Lung (tissue), 12 donors: ENCODE results near the gene TDRD9. TPM values are rescaled to one million over a fixed set of nuclear protein-coding genes. Genes with fewer than 3 reads are reported as not detected.
A peak's percentile ranks its signal among the peaks of the same experiment; 100 is the strongest.

Experiments
- ATAC-seq: fragments of 200-7000 bp; cut with Tn5 transposase; one replicate; pipeline ENCODE4 v1.9.1; 2020; ENCODE audit warnings: moderate number of reproducible peaks; ENCODE audit not compliant: insufficient read depth, low FRiP score
- DNase-seq, 3 donors: peaks; one replicate each; pipeline ENCODE4 v3.0.0-alpha.2; 2013 to 2017
- H3K27ac ChIP-seq, 2 donors: one replicate each; pipeline ENCODE4 v1.5.1; 2013; ENCODE audit warnings: mild to moderate bottlenecking in 2 of 2, moderate library complexity in 2 of 2, control low read depth in 1 of 2, inconsistent platforms in 1 of 2, low read depth in 1 of 2, low read length in 1 of 2
- H3K27me3 ChIP-seq, 3 donors: one replicate each; pipeline ENCODE4 v1.5.1; 2013; ENCODE audit warnings: low read length in 2 of 3; ENCODE audit not compliant: control insufficient read depth in 3 of 3, insufficient read depth in 3 of 3
- H3K36me3 ChIP-seq, 4 donors: one replicate each; pipeline ENCODE4 v1.5.1; 2013; ENCODE audit warnings: low read length in 4 of 4, mild to moderate bottlenecking in 1 of 4, moderate library complexity in 1 of 4; ENCODE audit not compliant: control insufficient read depth in 4 of 4, insufficient read depth in 4 of 4
- H3K4me1 ChIP-seq, 5 donors: one replicate each; pipeline ENCODE4 v1.5.1; 2013; ENCODE audit warnings: low read length in 5 of 5, mild to moderate bottlenecking in 2 of 5, moderate library complexity in 1 of 5; ENCODE audit not compliant: control insufficient read depth in 5 of 5, insufficient read depth in 5 of 5
- H3K4me3 ChIP-seq: one replicate; pipeline ENCODE4 v1.5.1; 2013; ENCODE audit warnings: mild to moderate bottlenecking, control low read depth, moderate library complexity
- H3K9ac ChIP-seq, 2 donors: one replicate each; pipeline ENCODE4 v1.5.1; 2013; ENCODE audit warnings: low read length in 2 of 2, control low read depth in 1 of 2; ENCODE audit not compliant: insufficient read depth in 1 of 2
- H3K9me3 ChIP-seq, 4 donors: one replicate each; pipeline ENCODE4 v1.5.1; 2013; ENCODE audit warnings: low read length in 3 of 4, mild to moderate bottlenecking in 1 of 4, moderate library complexity in 1 of 4; ENCODE audit not compliant: control insufficient read depth in 4 of 4, insufficient read depth in 3 of 4
- CTCF ChIP-seq: IDR thresholded peaks from 2 replicates; pipeline ENCODE4 v1.5.1; 2012; ENCODE audit warnings: mild to moderate bottlenecking; ENCODE audit errors: control extremely low read depth, extremely low read depth
- WGBS, 2 donors: extraction: QIAGEN DNeasy Blood & Tissue Kit; methylation state at CpG; one replicate each; pipeline ENCODE4 v1.1.7; 2013; 5-methylcytosine and 5-hydroxymethylcytosine counted together
- polyA plus RNA-seq, 2 donors: library from polyadenylated mRNA; stranded (reverse); fragments of 200-250 nt; gene quantifications; one replicate each; pipeline ENCODE4 v1.2.1, GENCODE V29; 2013
- total RNA-seq, 2 donors: library from RNA; depleted of rRNA in 1 of 2; stranded (reverse); fragments of >200 nt in 1 of 2; gene quantifications; one replicate each; pipeline ENCODE4 v1.2.1, GENCODE V29; 2014 to 2021
- donor health status: control.
- donor health status: control.
- donor health status: Bipolar disorder and iron deficiency.
- donor health status: healthy.
- donor health status: DM: yes; HTN: yes; CAD: no.

Gene TDRD9
- total and polyA plus RNA-seq, 4 donors, result 2.3 to 8.6 (median 5.3) TPM

DNA sequence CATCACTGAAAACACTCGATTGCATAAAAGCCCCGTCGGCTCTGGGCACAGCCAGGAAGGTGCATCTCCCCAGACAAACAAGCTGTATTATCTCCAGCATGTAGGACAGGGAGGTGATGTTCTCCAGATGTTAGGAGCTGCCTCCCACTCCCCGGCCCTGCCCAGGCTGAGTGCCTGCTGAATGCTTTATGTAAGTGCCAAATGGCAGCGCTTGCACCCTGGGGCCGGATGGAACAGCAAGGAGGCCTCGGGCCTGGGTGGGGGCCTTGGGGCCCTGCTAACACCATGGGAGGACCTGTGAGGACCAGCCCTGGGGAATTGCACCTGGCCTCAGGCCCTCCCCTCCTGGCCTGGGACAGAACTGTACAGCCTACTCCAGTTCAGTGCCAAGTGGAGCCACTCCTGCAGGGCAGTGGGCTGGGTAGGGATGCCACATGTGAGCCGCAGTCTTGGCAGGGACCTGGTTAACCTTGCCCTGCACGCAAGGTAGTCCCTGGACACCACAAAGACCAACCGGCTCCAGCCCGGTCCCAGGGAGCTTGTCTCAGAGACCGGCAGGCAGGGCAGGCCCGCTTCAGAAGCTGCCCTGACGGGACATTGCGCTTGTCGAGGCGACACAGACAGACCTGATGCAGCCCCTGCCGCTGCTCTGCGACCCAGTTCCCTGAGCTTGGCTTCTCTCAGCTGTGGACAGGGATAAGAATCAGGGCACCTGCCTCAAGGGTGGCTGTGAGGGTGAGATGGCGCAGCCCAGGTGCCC is 45.6 kb upstream of the TDRD9 start:
- H3K27me3 ChIP-seq, result no peaks in the 10 kb centered on the region
- peak; percentile 35 to 60 (median 42) for DNase-seq

GRCh38 chr14:103883263-103883523 is 45.1 kb upstream of the TDRD9 start:
- 85 to 91% methylated on average over 3 of the region's 3 CpGs for WGBS, 2 donors
- ATAC-seq, result no peak
- Histone ChIP-seq H3K27me3 (no peaks in the 10 kb centered on the region), H3K9me3 (no peaks in the 10 kb centered on the region), H3K4me1 (peaks cover 4 to 56% (median 32%) of the 10 kb centered on the region in 5 donors), H3K36me3 (no peaks in the 10 kb centered on the region), H3K9ac (no peak overlapping the region), H3K4me3 (no peak overlapping the region), H3K27ac (no peak overlapping the region)
- DNase-seq, result peak in 1 of 3 donors; percentile 9
- TF ChIP-seq CTCF, result no peak

More for the DNA sequence above, 45.6 kb upstream of the TDRD9 start:
- Histone ChIP-seq H3K27ac (peak overlapping the region in 1 of 2 donors; percentile 55), H3K9ac (no peak overlapping the region), H3K9me3 (no peaks in the 10 kb centered on the region), H3K4me1 (peaks cover 4 to 56% (median 33%) of the 10 kb centered on the region in 5 donors), H3K36me3 (no peaks in the 10 kb centered on the region), H3K4me3 (no peak overlapping the region)
- ATAC-seq, result no peak
- 87 to 89% methylated on average over 20 of the region's 20 CpGs for WGBS, 2 donors
- TF ChIP-seq CTCF, result no peak

DNA sequence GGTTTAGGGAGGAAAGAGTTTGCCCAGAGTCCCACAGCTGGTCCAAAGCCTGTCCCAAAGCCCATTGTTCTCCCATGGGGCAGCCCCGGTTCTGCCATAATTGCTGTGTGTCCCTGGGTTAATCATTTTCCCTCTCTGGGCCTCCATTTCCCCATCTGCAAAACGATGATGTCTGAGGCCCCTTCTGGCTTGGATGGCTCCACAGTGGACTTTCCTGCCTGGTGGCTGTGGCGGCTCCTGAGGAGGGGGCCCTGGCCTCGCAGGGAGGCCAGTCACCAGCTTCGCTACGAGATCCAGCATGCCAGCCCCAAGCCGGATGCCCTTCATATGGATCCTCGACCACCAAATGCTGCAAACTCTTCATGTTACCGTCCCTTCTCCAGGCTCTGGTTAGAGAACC is 43.4 kb upstream of the TDRD9 start:
- H3K27me3 ChIP-seq, result no peaks in the 10 kb centered on the region
- peaks cover 4 to 52% (median 34%) of the 10 kb centered on the region in 5 donors for H3K4me1 ChIP-seq
- no peak overlapping the region for H3K4me3 ChIP-seq
- ATAC-seq (no peak), DNase-seq (peak in 1 of 3 donors; percentile 4)
- H3K9me3 ChIP-seq, result no peaks in the 10 kb centered on the region
- WGBS, 2 donors, result 93 to 94% methylated on average over 9 of the region's 9 CpGs
- no peaks in the 10 kb centered on the region for H3K36me3 ChIP-seq
- TF ChIP-seq CTCF, result no peak
- H3K9ac ChIP-seq, result no peak overlapping the region
- no peak overlapping the region for H3K27ac ChIP-seq
